ENCODE results near the gene PRKAR2B.
"Not testable (repeated sequence)": the region's sequence is repeated elsewhere in the genome, so short reads cannot be mapped to it uniquely, and the experiment has no call there.

The PRKAR2B gene

DNA sequence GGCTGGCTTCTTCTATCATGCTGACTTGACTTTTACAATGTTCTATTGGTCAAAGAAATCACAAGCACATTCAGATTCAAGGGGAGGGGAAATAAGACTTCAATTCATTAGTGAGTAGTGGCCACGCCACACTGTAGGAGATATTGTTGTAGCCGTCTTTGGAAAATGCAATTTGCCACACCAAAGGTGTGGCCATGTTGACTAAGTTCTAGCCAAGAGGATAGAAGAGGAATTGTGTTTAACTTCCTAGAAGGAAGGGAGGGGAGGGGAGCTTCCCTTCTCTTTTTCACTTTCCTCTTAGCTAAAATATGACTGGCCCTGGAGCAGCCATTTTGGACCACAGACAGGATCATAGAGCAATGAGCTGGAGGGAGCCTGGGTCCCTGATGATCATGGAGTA lies 3.4 kb upstream of the PRKAR2B start:
- TF ChIP-seq CTCF (IDR thresholded peaks at IDR 0.05; ENCODE audit: insufficient read depth, low read length, poor library complexity, severe bottlenecking), result no peak
- Histone ChIP-seq H3K4me3 (replicated peaks; ENCODE audit: low read depth, low read length) (no peak overlapping the region), H3K27me3 (replicated peaks; ENCODE audit: control insufficient read depth, insufficient read depth, low read length) (peaks cover 5% of the 10 kb centered on the region), H3K36me3 (ENCODE audit: control insufficient read depth, insufficient read depth, low read length) (no peaks in the 10 kb centered on the region)
- no peak for DNase-seq (ENCODE audit: extremely low read depth, insufficient read length)

- H3K4me3 ChIP-seq (replicated peaks; ENCODE audit: low read depth, low read length); DNase-seq (ENCODE audit: extremely low read depth, insufficient read length); H3K27me3 ChIP-seq (replicated peaks; ENCODE audit: control insufficient read depth, insufficient read depth, low read length); H3K36me3 ChIP-seq (ENCODE audit: control insufficient read depth, insufficient read depth, low read length): not testable (repeated sequence)
Observed at GRCh38 chr7:107041764-107042163, 2.7 kb upstream of the PRKAR2B start.

DNA sequence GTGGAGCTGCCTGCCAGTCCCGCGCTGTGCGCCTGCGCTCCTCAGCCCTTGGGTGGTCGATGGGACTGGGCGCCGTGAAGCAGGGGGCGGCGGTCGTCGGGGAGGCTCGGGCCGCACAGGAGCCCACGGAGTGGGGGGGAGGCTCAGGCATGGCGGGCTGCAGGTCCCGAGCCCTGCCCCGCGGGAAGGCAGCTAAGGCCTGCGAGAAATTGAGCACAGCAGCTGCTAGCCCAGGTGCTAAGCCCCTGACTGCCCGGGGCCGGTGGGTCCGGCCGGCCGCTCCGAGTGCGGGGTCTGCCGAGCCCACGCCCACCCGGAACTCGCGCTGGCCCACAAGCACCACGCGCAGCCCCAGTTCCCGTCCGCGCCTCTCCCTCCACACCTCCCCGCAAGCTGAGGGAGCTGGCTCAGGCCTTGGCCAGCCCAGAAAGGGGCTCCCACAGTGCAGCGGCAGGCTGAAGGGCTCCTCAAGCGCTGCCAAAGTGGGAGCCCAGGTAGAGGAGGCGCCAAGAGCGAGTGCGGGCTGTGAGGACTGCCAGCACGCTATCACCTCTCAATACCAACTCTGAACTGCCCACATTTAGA lies 2.1 kb upstream of the PRKAR2B start:
- not testable (repeated sequence) for H3K27me3 ChIP-seq (replicated peaks; ENCODE audit: control insufficient read depth, insufficient read depth, low read length); H3K4me3 ChIP-seq (replicated peaks; ENCODE audit: low read depth, low read length); DNase-seq (ENCODE audit: extremely low read depth, insufficient read length); H3K36me3 ChIP-seq (ENCODE audit: control insufficient read depth, insufficient read depth, low read length)

GRCh38 chr7:107043491-107043890 lies 1.0 kb upstream of the PRKAR2B start:
- TF ChIP-seq CTCF (IDR thresholded peaks at IDR 0.05; ENCODE audit: insufficient read depth, low read length, poor library complexity, severe bottlenecking), result no peak
- H3K27me3 ChIP-seq (replicated peaks; ENCODE audit: control insufficient read depth, insufficient read depth, low read length), result peaks cover 5% of the 10 kb centered on the region
- DNase-seq (ENCODE audit: extremely low read depth, insufficient read length), result no peak
- no peaks in the 10 kb centered on the region for H3K36me3 ChIP-seq (ENCODE audit: control insufficient read depth, insufficient read depth, low read length)
- H3K4me3 ChIP-seq (replicated peaks; ENCODE audit: low read depth, low read length), result no peak overlapping the region

DNA sequence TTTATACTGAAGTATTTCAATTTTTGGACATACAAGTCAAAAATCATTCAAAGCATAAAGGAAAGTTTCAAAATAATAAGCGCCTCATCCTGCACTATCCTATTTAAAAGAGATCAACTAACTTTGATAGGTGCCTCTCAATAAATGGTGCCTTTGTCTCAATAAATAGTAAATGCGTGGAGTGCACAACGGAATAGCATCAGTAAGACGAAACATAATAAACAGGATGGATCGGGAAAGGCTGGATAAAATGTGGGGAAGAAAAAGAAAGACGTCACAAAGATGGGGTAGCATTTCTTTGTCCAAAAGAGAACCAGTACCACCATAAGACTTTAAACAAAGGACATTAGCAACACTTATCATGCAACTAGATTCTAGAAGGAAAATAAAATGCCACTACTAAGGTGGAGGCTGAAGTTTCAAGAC lies 571 bp upstream of the PRKAR2B start:
- no peaks in the 10 kb centered on the region for H3K36me3 ChIP-seq (ENCODE audit: control insufficient read depth, insufficient read depth, low read length)
- peak overlapping the region; percentile 52 for H3K4me3 ChIP-seq (replicated peaks; ENCODE audit: low read depth, low read length)
- H3K27me3 ChIP-seq (replicated peaks; ENCODE audit: control insufficient read depth, insufficient read depth, low read length), result peaks cover 5% of the 10 kb centered on the region
- DNase-seq (ENCODE audit: extremely low read depth, insufficient read length), result no peak
- TF ChIP-seq CTCF (IDR thresholded peaks at IDR 0.05; ENCODE audit: insufficient read depth, low read length, poor library complexity, severe bottlenecking), result no peak

GRCh38 chr7:107045195-107045960 lies 873 bp downstream of the PRKAR2B start:
- peak overlapping the region; percentile 58 for H3K4me3 ChIP-seq (replicated peaks; ENCODE audit: low read depth, low read length)
- DNase-seq (ENCODE audit: extremely low read depth, insufficient read length), result no peak
- peaks cover 5% of the 10 kb centered on the region for H3K27me3 ChIP-seq (replicated peaks; ENCODE audit: control insufficient read depth, insufficient read depth, low read length)
- H3K36me3 ChIP-seq (ENCODE audit: control insufficient read depth, insufficient read depth, low read length), result no peaks in the 10 kb centered on the region
- no peak for TF ChIP-seq CTCF (IDR thresholded peaks at IDR 0.05; ENCODE audit: insufficient read depth, low read length, poor library complexity, severe bottlenecking)
